Gastroesophageal sphincter (tissue), 3 donors: ENCODE measurements around the gene CLDN15.

Experiments
- EP300 ChIP-seq: sonication (generic); formaldehyde crosslinking; IDR thresholded peaks from one replicate; pipeline ENCODE4 v1.6.1; 2017; ENCODE audit warnings: antibody characterized with exemption, mild to moderate bottlenecking
- POLR2A ChIP-seq, 2 donors: fragments of 450-650 bp; IDR thresholded peaks; one replicate each; pipeline ENCODE4 v1.6.1; 2017; ENCODE audit warnings: antibody characterized with exemption in 2 of 2, mild to moderate bottlenecking in 2 of 2, moderate library complexity in 1 of 2
- POLR2AphosphoS5 ChIP-seq: sonication (generic); formaldehyde crosslinking; IDR thresholded peaks from one replicate; pipeline ENCODE4 v1.6.1; 2017; ENCODE audit warnings: antibody characterized with exemption
- TF ChIP-seq, protein P1 (sequence below), 4 experiments: fragments of 200-600 bp in 2 of 4; fragments of 450-650 bp in 2 of 4; sonication (generic) in 1 of 4; IDR thresholded peaks; one replicate each; pipeline ENCODE4 v1.5.1; 2017 to 2019; ENCODE audit warnings: antibody characterized with exemption in 4 of 4, mild to moderate bottlenecking in 2 of 4, moderate library complexity in 2 of 4

DNA sequence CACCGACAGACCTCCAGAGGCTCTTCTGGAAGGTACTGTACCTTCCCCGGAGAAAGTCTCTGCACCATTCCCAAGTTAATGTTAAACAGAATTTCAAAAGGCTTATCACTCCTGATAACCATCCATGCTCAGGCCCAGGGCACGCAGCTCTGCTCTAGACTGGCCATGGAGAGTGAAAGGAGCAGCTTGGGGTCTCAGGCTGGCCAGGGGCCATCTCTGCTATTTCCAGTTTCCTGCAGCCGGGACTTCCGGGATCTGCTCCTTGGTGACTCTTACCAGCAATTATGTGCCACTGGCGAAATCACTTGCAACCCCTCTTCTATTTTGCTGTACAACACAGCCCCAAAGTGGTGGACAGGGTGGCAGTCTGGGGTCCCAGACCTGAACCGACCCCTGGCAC is 6.0 kb downstream of the CLDN15 start:
- TF ChIP-seq, protein P1, sequence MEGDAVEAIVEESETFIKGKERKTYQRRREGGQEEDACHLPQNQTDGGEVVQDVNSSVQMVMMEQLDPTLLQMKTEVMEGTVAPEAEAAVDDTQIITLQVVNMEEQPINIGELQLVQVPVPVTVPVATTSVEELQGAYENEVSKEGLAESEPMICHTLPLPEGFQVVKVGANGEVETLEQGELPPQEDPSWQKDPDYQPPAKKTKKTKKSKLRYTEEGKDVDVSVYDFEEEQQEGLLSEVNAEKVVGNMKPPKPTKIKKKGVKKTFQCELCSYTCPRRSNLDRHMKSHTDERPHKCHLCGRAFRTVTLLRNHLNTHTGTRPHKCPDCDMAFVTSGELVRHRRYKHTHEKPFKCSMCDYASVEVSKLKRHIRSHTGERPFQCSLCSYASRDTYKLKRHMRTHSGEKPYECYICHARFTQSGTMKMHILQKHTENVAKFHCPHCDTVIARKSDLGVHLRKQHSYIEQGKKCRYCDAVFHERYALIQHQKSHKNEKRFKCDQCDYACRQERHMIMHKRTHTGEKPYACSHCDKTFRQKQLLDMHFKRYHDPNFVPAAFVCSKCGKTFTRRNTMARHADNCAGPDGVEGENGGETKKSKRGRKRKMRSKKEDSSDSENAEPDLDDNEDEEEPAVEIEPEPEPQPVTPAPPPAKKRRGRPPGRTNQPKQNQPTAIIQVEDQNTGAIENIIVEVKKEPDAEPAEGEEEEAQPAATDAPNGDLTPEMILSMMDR (IDR thresholded peaks at IDR 0.05), result no peak
- no peak for TF ChIP-seq EP300
- no peak for TF ChIP-seq POLR2A (IDR thresholded peaks at IDR 0.05)
- no peak for TF ChIP-seq POLR2AphosphoS5
